OCI-LY1 (cell line): ENCODE results near the gene KAT2B.

Source experiments
- H2AFZ ChIP-seq: fragments of 200-600 bp; sonication (generic), shearing (Covaris generic); 2 replicates; pipeline ENCODE4 v1.6.0; 2014; ENCODE audit warnings: antibody characterized with exemption, mild to moderate bottlenecking, low read length
- H3F3A ChIP-seq: fragments of 200-600 bp; sonication (generic), shearing (Covaris generic); 2 replicates; pipeline ENCODE4 v1.6.0; 2014; ENCODE audit warnings: mild to moderate bottlenecking, antibody characterized with exemption, low read length, moderate library complexity; ENCODE audit not compliant: insufficient read depth
- H3K27ac ChIP-seq: fragments of 200-600 bp; sonication (generic); 2 replicates; pipeline ENCODE4 v1.5.1; 2014; ENCODE audit warnings: low read length, mixed run types, mild to moderate bottlenecking, low read depth; ENCODE audit not compliant: poor library complexity, severe bottlenecking
- H3K27me3 ChIP-seq: fragments of 200-600 bp; sonication (generic); 2 replicates; pipeline ENCODE4 v1.6.0; 2014; ENCODE audit warnings: antibody characterized with exemption, mild to moderate bottlenecking, low read length, moderate library complexity; ENCODE audit not compliant: insufficient read depth
- H3K36me3 ChIP-seq: fragments of 200-600 bp; sonication (generic); 2 replicates; pipeline ENCODE4 v1.6.1; 2014; ENCODE audit warnings: mild to moderate bottlenecking, antibody characterized with exemption, low read length, moderate library complexity, mixed read lengths; ENCODE audit not compliant: insufficient read depth
- H3K4me1 ChIP-seq: fragments of 200-600 bp; sonication (generic); 2 replicates; pipeline ENCODE4 v1.5.1; 2014; ENCODE audit warnings: mild to moderate bottlenecking, low read length, moderate library complexity; ENCODE audit not compliant: insufficient read depth, severe bottlenecking
- H3K4me2 ChIP-seq: fragments of 200-600 bp; sonication (generic), shearing (Covaris generic); 2 replicates; pipeline ENCODE4 v1.6.1; 2014; ENCODE audit warnings: low read length
- H3K4me3 ChIP-seq: fragments of 200-600 bp; sonication (generic); 2 replicates; pipeline ENCODE4 v1.5.1; 2014; ENCODE audit warnings: low read length, low read depth, mild to moderate bottlenecking, mixed read lengths; ENCODE audit not compliant: poor library complexity, severe bottlenecking
- H3K79me2 ChIP-seq: fragments of 200-600 bp; shearing (Covaris generic); 2 replicates; pipeline ENCODE4 v1.6.1; 2016; ENCODE audit warnings: mixed run types, low read length, mixed read lengths; ENCODE audit not compliant: insufficient read depth
- H3K9ac ChIP-seq: fragments of 200-600 bp; sonication (generic), shearing (Covaris generic); 2 replicates; pipeline ENCODE4 v1.6.1; 2014; ENCODE audit warnings: mild to moderate bottlenecking, low read length, mixed read lengths
- H3K9me2 ChIP-seq: fragments of 200-600 bp; sonication (generic), shearing (Covaris generic); 2 replicates; pipeline ENCODE4 v1.6.1; 2014; ENCODE audit warnings: low read depth, mild to moderate bottlenecking, low read length, mixed read lengths
- H3K9me3 ChIP-seq: fragments of 200-600 bp; shearing (Covaris generic); 2 replicates; pipeline ENCODE4 v1.6.1; 2014; ENCODE audit warnings: low read length, mixed read lengths
- H4K20me1 ChIP-seq: fragments of 200-600 bp; sonication (generic), shearing (Covaris generic); 2 replicates; pipeline ENCODE4 v1.6.0; 2016; ENCODE audit warnings: mild to moderate bottlenecking, low read length; ENCODE audit not compliant: insufficient read depth
- CTCF ChIP-seq: fragments of 200-600 bp; sonication (generic), shearing (Covaris generic); IDR thresholded peaks from 2 replicates; pipeline ENCODE4 v1.5.1; 2017; ENCODE audit warnings: mild to moderate bottlenecking, antibody characterized with exemption, low read length, moderate library complexity, mixed read lengths
- EZH2 ChIP-seq: fragments of 200-600 bp; sonication (generic), shearing (Covaris generic); IDR thresholded peaks from 2 replicates; pipeline ENCODE4 v1.8.0; 2017; ENCODE audit warnings: borderline replicate concordance, mixed run types, mild to moderate bottlenecking, antibody characterized with exemption, low read length, moderate library complexity, mixed read lengths

Gene KAT2B

GRCh38 chr3:20060974-20061685 is 20.9 kb downstream of the KAT2B start:
- Histone ChIP-seq H3K9me2 (no peaks in the 10 kb centered on the region), H2AFZ (no peak overlapping the region), H3K36me3 (no peaks in the 10 kb centered on the region), H3K4me2 (no peak overlapping the region), H3K4me1 (peaks cover 18% of the 10 kb centered on the region), H3K27ac (no peak overlapping the region), H3K4me3 (no peak overlapping the region), H3F3A (no peaks in the 10 kb centered on the region), H3K79me2 (peaks cover 57% of the 10 kb centered on the region), H3K27me3 (no peaks in the 10 kb centered on the region), H4K20me1 (no peaks in the 10 kb centered on the region), H3K9me3 (no peaks in the 10 kb centered on the region), H3K9ac (no peak overlapping the region)
- TF ChIP-seq EZH2 (no peak), CTCF (no peak)

GRCh38 chr3:20062996-20063395 is 22.8 kb downstream of the KAT2B start:
- Histone ChIP-seq H3K9me3 (no peaks in the 10 kb centered on the region), H3K4me1 (peaks cover 5% of the 10 kb centered on the region), H3K79me2 (peaks cover 45% of the 10 kb centered on the region), H3K27ac (no peak overlapping the region), H3K9ac (no peak overlapping the region), H3K27me3 (no peaks in the 10 kb centered on the region), H2AFZ (no peak overlapping the region), H4K20me1 (no peaks in the 10 kb centered on the region), H3F3A (no peaks in the 10 kb centered on the region), H3K9me2 (no peaks in the 10 kb centered on the region), H3K36me3 (no peaks in the 10 kb centered on the region), H3K4me3 (no peak overlapping the region), H3K4me2 (no peak overlapping the region)
- TF ChIP-seq EZH2, result no peak
- no peak for TF ChIP-seq CTCF

GRCh38 chr3:20064387-20064786 is 24.1 kb downstream of the KAT2B start:
- no peak overlapping the region for H3K4me3 ChIP-seq
- no peaks in the 10 kb centered on the region for H3K27me3 ChIP-seq
- no peak overlapping the region for H3K4me2 ChIP-seq
- no peak overlapping the region for H3K9ac ChIP-seq
- TF ChIP-seq EZH2 (no peak), CTCF (no peak)
- no peaks in the 10 kb centered on the region for H3K9me3 ChIP-seq
- H4K20me1 ChIP-seq, result no peaks in the 10 kb centered on the region
- H3K36me3 ChIP-seq, result no peaks in the 10 kb centered on the region
- no peaks in the 10 kb centered on the region for H3F3A ChIP-seq
- H3K4me1 ChIP-seq, result peaks cover 5% of the 10 kb centered on the region
- peaks cover 38% of the 10 kb centered on the region for H3K79me2 ChIP-seq
- H3K9me2 ChIP-seq, result no peaks in the 10 kb centered on the region
- H3K27ac ChIP-seq, result no peak overlapping the region
- H2AFZ ChIP-seq, result no peak overlapping the region
